Frontal cortex (tissue), 4 donors: Measurements from ENCODE around the gene ZMPSTE24. TPM values are rescaled to one million over a fixed set of nuclear protein-coding genes. Genes with fewer than 3 reads are reported as not detected.
"Not testable (repeated sequence)": the region's sequence is repeated elsewhere in the genome, so short reads cannot be mapped to it uniquely, and the experiment has no call there.

Experiments
- DNase-seq, 2 donors: peaks; one replicate each; pipeline ENCODE4 v3.0.0; 2012; ENCODE audit warnings: low spot score in 2 of 2
- FAIRE-seq: peaks from 2 replicates; lab custom pipeline; 2012; peaks lifted over from hg19 to GRCh38; lab: Jason Lieb, UNC
- total RNA-seq: library from RNA; depleted of rRNA; stranded (reverse); fragments of >200 nt; gene quantifications from one replicate; pipeline ENCODE4 v1.2.3, GENCODE V29; 2014
- donor health status: control.
- donor health status: control.
- donor health status: control.

ZMPSTE24 gene
- total RNA-seq, 1 donor from 2014 or later = 54.2 TPM

GRCh38 chr1:40315239-40315794, 57.3 kb downstream of the ZMPSTE24 start:
- FAIRE-seq = no peak
- DNase-seq = peak; percentile 81 to 82

DNA sequence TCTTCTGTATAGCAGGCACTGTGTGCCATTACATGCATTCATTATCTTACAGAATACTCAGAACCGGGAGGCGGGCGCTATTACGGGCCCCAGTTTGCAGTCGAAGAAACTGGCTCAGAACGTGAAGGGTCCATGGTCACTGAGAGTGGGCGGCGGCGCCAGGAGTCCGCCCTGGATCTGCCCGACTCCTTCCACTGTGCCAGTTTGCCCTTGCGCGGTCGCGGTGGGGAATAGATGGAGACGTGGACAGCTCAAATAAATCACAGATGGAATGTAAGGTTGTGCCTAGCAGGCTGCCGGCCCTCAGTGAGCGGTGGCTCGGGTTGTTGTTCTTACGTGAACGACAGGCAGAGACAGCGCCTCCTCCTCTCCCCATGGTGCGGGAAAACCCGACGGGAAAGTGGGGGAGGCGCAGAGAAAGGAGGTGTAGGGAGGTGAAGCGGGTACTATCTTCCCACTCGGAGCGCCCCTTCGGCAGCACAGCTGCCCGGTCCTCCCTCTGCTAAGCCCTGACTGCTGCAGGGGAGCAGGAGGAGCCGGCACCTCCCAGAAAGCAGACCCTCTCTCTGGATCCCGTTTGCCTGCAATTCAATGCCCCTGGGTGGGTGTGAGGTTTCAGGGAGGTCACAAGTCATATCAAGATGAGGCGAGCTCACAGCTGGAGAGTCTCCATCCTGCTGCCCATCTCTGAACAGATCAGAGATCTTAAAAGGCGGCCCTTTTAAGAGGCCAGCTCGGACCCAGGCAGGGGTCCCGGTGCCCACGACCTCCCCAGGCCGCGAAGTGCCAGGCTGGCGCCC, 58.0 kb downstream of the ZMPSTE24 start:
- FAIRE-seq (no peak), DNase-seq (peak in 1 of 2 donors; percentile 50)

DNA sequence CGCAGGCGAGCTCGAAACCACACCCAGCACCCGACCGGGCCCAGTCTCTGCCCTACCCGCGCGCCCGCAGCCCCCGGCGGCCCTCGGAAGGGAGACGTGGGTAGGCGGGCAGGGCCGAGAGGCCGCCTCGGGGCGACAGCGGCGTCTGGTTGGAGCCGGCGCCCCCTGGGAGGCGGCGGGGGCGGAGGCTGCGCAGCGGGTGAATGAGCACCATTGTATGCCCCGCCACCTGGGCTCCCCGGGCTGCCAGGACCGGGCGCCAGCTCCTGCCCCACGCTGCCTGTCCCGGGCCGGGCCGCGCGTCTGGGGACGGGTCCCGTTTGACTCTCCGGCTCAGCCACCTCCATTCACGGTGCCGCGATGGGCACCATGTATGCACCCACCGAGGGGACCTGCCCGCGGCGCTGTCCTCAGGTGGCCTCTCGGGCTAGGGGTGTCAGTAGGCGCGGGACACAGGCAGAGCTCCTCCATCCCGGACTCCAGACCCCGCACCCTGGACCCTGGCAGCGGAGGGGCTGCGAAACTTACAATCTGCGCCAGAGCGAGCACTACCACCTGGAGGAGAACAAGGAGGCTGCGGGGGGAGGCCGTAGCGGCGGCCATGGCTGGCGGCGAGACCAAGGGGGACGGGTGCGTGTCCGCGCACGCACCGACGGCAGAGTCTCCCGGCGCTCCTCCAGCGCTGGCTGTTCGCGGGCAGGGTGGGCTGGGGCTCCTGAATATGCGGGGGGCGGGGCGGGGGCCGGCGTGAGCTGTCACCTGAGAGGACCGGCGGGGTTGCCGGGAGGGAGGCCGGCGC, 58.8 kb downstream of the ZMPSTE24 start, which contains the start of gene COL9A2:
COL9A2 (minus strand) TSS at position 692 of the 799 bp plus-strand sequence; CDS start at position 603, 89 bp downstream.
- FAIRE-seq (no peak), DNase-seq (peak; percentile 77 to 87)

GRCh38 chr1:40317394-40318074, 59.5 kb downstream of the ZMPSTE24 start:
- FAIRE-seq (no peak), DNase-seq (no peak)

GRCh38 chr1:40318476-40318875, 60.4 kb downstream of the ZMPSTE24 start:
- FAIRE-seq (no peak), DNase-seq (no peak)

DNA sequence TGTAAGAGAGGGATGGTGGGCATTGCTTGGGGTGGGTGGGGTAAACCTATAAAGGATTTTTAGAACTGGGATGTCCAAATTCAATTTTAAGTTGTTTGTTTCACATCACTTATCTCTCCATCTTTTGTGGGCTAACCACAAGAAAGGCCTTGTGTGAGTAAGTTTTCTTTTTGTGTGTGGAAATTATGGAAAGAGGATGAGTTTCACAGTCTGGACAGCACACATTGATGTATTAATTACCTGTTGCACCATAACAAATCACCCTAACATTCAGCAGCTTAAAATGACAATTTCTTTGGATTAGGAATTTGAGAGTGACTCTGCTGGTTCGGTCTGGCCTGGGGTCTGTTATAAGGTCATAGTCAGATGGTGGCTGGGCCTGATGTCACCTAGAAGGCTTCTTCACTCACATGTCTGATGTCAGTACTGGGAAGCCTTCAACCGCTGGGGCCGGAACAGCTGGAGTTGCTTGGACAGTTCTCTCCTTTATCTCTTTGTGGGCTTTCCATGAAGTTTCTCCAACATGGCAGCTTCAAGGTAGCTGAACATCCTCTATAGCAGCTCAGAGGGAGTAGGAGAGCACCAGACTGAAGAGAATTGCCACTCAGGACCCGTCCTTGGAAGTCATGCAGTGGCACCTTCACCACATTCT, 61.1 kb downstream of the ZMPSTE24 start:
- DNase-seq (no peak), FAIRE-seq (no peak)

GRCh38 chr1:40331403-40331802, 73.4 kb downstream of the ZMPSTE24 start:
- DNase-seq, FAIRE-seq: not testable (repeated sequence)

DNA sequence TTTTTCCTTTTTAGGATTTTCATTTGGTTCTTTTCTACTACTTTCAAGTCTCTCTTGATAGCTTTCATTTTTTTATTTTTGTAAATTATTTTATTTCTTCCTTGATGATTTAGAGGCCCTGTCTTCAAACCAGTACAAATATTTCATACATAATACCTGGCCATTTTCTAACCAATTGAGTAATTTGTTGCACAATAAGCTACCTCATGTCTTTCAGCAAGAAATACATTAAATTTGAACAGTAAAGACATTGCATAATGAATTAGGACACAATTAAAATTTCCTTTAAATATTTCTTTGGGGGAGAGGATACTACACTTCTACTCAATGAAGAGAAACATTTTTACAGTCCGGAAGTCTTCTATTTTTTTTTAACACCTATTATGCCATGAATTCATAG, 74.7 kb downstream of the ZMPSTE24 start:
- FAIRE-seq (peak; percentile 66), DNase-seq (no peak)

- DNase-seq (no peak), FAIRE-seq (no peak)
These were observed 79.4 kb downstream of the ZMPSTE24 start for GRCh38 chr1:40337443-40337842.

DNA sequence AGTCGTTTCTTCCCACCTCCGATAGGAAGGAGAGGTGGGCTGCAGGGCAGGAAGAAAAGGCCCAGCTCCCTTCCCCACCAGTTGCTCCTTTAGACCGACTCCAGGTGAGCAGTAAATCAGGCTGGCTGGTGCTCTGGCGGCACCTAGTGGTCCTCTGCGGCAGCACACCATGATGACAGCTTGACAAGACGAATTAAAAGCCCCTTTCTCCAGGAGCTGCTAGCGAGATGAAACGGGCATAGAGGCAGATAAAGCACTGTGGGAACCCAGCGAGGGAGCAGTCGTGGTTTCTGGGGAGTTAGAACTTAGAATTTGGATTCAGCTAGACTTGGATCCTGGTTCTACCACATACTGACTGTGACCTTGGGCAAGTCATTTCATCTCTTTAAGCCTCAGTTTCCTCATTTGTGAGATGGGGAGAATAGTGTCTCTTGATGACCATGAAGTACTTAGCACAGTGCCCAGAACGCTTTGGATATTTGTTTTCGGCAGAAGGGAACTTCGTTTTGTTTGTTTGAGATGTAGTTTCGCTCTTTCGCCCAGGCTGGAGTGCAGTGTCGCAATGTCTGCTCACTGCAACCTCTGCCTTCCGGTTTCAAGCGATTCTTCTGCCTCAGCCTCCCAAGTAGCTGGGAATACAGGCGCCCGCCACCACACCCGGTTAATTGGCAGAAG, 80.8 kb downstream of the ZMPSTE24 start:
- no peak for FAIRE-seq
- peak; percentile 36 to 66 for DNase-seq

- FAIRE-seq (no peak), DNase-seq (no peak)
These were observed 81.6 kb downstream of the ZMPSTE24 start for GRCh38 chr1:40339420-40340323.

DNA sequence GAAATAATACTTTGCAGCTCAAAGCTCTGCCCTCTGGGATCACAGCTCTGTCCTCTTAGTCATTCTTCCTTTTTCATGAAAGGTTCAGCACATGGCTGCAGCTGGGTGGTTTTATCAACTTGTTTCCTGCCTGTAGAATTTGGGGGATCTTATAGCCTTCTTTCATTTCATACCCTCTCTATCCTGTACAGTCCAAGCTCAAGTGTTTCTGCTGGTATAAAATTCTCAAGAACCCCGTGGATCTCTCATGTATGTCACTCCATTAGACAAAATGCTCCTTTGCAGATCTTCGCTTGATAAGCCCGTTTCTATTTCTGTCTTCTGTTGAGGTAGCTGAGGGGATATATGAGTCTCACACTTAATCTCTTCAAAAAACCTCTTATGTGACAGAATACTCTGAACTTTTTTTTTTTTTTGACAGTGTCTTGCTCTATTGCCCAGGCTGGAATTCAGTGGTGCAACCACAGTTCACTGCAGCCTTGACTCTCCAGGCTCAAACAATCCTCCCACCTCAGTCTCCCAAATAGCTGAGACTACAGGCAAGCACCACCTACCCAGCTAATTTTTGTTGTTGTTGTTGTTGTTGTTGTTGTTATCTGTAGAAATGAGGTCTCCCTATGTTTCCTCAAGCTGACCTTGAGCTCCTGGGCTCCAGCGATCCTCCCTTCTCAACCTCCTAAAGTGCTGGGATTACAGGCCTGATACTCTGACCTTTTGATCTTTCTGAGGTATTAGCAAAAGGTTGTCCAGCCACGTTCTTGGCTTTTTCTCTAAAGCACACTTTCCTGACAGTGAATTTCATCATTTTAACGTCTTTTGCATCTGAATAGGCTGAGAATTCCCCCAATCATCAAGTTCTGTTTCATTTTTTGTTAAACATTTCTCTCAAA, 83.7 kb downstream of the ZMPSTE24 start:
- no peak for DNase-seq
- no peak for FAIRE-seq

DNA sequence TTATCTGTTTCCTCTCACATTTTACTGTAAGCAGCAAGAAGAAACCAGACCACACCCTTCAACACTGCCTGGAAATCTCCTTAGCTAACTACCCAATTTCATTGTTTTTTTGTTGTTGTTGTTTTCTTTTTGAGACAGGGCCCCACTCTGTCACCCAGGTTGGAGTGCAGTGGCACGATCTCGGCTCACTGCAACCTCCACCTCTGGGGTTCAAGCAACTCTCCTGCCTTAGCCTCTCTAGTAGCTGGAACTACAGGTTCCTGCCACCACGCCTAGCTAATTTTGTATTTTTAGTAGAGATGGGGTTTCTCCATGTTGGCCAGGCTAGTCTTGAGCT, 84.3 kb downstream of the ZMPSTE24 start:
- FAIRE-seq, DNase-seq: not testable (repeated sequence)
